Esophagus muscularis mucosa (tissue), 3 donors: ENCODE measurements around the gene MARK2.

Source experiments
- CTCF ChIP-seq, 3 experiments: fragments of 200-600 bp in 2 of 3; fragments of 450-650 bp in 1 of 3; sonication (generic) in 2 of 3; IDR thresholded peaks; one replicate each; pipeline ENCODE4 v1.5.1; 2017 to 2019; ENCODE audit warnings: antibody characterized with exemption in 3 of 3, mild to moderate bottlenecking in 2 of 3, moderate library complexity in 1 of 3
- POLR2A ChIP-seq: fragments of 450-650 bp; IDR thresholded peaks from one replicate; pipeline ENCODE4 v1.6.1; 2017; ENCODE audit warnings: antibody characterized with exemption, moderate library complexity, mild to moderate bottlenecking, low read depth
- POLR2AphosphoS5 ChIP-seq, 2 donors: sonication (generic); formaldehyde crosslinking; IDR thresholded peaks; one replicate each; pipeline ENCODE4 v1.6.1; 2017; ENCODE audit warnings: antibody characterized with exemption in 2 of 2

GRCh38 chr11:63818609-63819008 is 20.3 kb upstream of the MARK2 start:
- TF ChIP-seq CTCF (IDR thresholded peaks at IDR 0.05) (no peak), POLR2AphosphoS5 (IDR thresholded peaks at IDR 0.05) (no peak), POLR2A (no peak)
